Neural cell (in vitro differentiated cells): ENCODE data around the gene SP2. TPM values are rescaled to one million over a fixed set of nuclear protein-coding genes. Genes with fewer than 3 reads are reported as not detected.

Experiments
- H2AFZ ChIP-seq: fragments of 200-600, 300-800 bp; sonication (generic), shearing (Covaris generic); 2 replicates; pipeline ENCODE4 v1.6.0; 2014; ENCODE audit warnings: low read depth, mild to moderate bottlenecking, antibody characterized with exemption, low read length, moderate library complexity
- H3F3A ChIP-seq: fragments of 200-600 bp; shearing (Covaris generic); 2 replicates; pipeline ENCODE4 v1.6.1; 2016; ENCODE audit warnings: mild to moderate bottlenecking, moderate library complexity, mixed read lengths, antibody characterized with exemption, low read length; ENCODE audit not compliant: insufficient read depth, poor library complexity, severe bottlenecking
- H3K27ac ChIP-seq: fragments of 200-600, 300-800 bp; sonication (generic), shearing (Covaris generic); 2 replicates; pipeline ENCODE4 v1.5.1; 2014; ENCODE audit warnings: mild to moderate bottlenecking, low read length, moderate library complexity
- H3K27me3 ChIP-seq: fragments of 300-800, 200-600 bp; sonication (generic), shearing (Covaris generic); 2 replicates; pipeline ENCODE4 v1.6.0; 2014; ENCODE audit warnings: mild to moderate bottlenecking, low read depth, low read length, moderate library complexity; ENCODE audit not compliant: insufficient read depth
- H3K36me3 ChIP-seq: fragments of 300-800, 200-600 bp; sonication (generic), shearing (Covaris generic); 2 replicates; pipeline ENCODE4 v1.5.1; 2014; ENCODE audit warnings: mild to moderate bottlenecking, antibody characterized with exemption, low read length, moderate library complexity; ENCODE audit not compliant: insufficient read depth
- H3K4me2 ChIP-seq: fragments of 300-800, 200-600 bp; sonication (generic), shearing (Covaris generic); 2 replicates; pipeline ENCODE4 v1.6.0; 2014; ENCODE audit warnings: mild to moderate bottlenecking, low read length
- H3K4me3 ChIP-seq: fragments of 300-800, 200-600 bp; sonication (generic), shearing (Covaris generic); 2 replicates; pipeline ENCODE4 v1.5.1; 2014; ENCODE audit warnings: mild to moderate bottlenecking, low read length, moderate library complexity
- H3K79me2 ChIP-seq: fragments of 200-600 bp; shearing (Covaris generic); replicated peaks from 2 replicates; pipeline ENCODE4 v1.6.0; 2014; ENCODE audit warnings: mild to moderate bottlenecking, low read length, moderate library complexity; ENCODE audit not compliant: insufficient read depth
- H3K9ac ChIP-seq: fragments of 300-800, 200-600 bp; sonication (generic), shearing (Covaris generic); 2 replicates; pipeline ENCODE4 v1.6.1; 2016; ENCODE audit warnings: mild to moderate bottlenecking, low read length, mixed read lengths
- H3K9me2 ChIP-seq: fragments of 200-600 bp; shearing (Covaris generic); 2 replicates; pipeline ENCODE4 v1.6.1; 2016; ENCODE audit warnings: mild to moderate bottlenecking, low read length, mixed read lengths; ENCODE audit not compliant: insufficient read depth
- H3K9me3 ChIP-seq: fragments of 200-600, 300-800 bp; sonication (generic), shearing (Covaris generic); 2 replicates; pipeline ENCODE4 v1.6.1; 2016; ENCODE audit warnings: mild to moderate bottlenecking, mixed run types, low read length, moderate library complexity, mixed read lengths
- H4K20me1 ChIP-seq: fragments of 200-600 bp; shearing (Covaris generic); 2 replicates; pipeline ENCODE4 v1.6.1; 2016; ENCODE audit warnings: mild to moderate bottlenecking, mixed run types; ENCODE audit not compliant: insufficient read depth
- CTCF ChIP-seq: fragments of 450-650 bp; IDR thresholded peaks from 2 replicates; pipeline ENCODE4 v1.5.1; 2014; ENCODE audit warnings: antibody characterized with exemption, mild to moderate bottlenecking, moderate library complexity; ENCODE audit not compliant: poor library complexity, severe bottlenecking
- EP300 ChIP-seq: fragments of 450-650 bp; conservative IDR thresholded peaks from 2 replicates; pipeline ENCODE4 v1.6.1; 2014; ENCODE audit warnings: antibody characterized with exemption, mild to moderate bottlenecking, moderate library complexity; ENCODE audit not compliant: poor library complexity, severe bottlenecking
- EZH2 ChIP-seq: fragments of 200-600, 300-800 bp; shearing (Covaris generic), sonication (generic); IDR thresholded peaks from 2 replicates; pipeline ENCODE4 v1.6.1; 2014; ENCODE audit warnings: antibody characterized with exemption, low read length, borderline replicate concordance, mild to moderate bottlenecking; ENCODE audit not compliant: insufficient read depth, poor library complexity, severe bottlenecking
- MXI1 ChIP-seq: fragments of 450-650 bp; conservative IDR thresholded peaks from 2 replicates; pipeline ENCODE4 v1.6.1; 2014; ENCODE audit warnings: antibody characterized with exemption, mild to moderate bottlenecking; ENCODE audit not compliant: poor library complexity, severe bottlenecking
- POLR2AphosphoS5 ChIP-seq: IDR thresholded peaks from 2 replicates; pipeline ENCODE4 v1.6.1; 2012
- RAD21 ChIP-seq: fragments of 450-650 bp; conservative IDR thresholded peaks from 2 replicates; pipeline ENCODE4 v1.6.1; 2014; ENCODE audit warnings: antibody characterized with exemption, mild to moderate bottlenecking, moderate library complexity
- REST ChIP-seq: IDR thresholded peaks from 2 replicates; pipeline ENCODE4 v1.6.1; 2012; ENCODE audit warnings: borderline replicate concordance
- SMC3 ChIP-seq: fragments of 450-650 bp; conservative IDR thresholded peaks from 2 replicates; pipeline ENCODE4 v1.6.1; 2014; ENCODE audit warnings: antibody characterized with exemption, mild to moderate bottlenecking, moderate library complexity; ENCODE audit not compliant: poor library complexity
- TAF1 ChIP-seq: IDR thresholded peaks from 2 replicates; pipeline ENCODE4 v1.6.1; 2012; ENCODE audit warnings: low read depth
- polyA plus RNA-seq: library from polyadenylated mRNA; depleted of rRNA; stranded (reverse); fragments of >200 nt; gene quantifications from 2 replicates; pipeline ENCODE4 v1.2.3, GENCODE V29; 2014

Gene SP2
- polyA plus RNA-seq, 1 donor from 2014 or later, result 0.25 TPM

GRCh38 chr17:47899643-47900042 lies 3.6 kb downstream of the SP2 start:
- Histone ChIP-seq H3K4me2 (no peak overlapping the region), H3F3A (no peaks in the 10 kb centered on the region), H3K27me3 (no peaks in the 10 kb centered on the region), H4K20me1 (no peaks in the 10 kb centered on the region), H3K9ac (no peak overlapping the region), H3K27ac (no peak overlapping the region), H3K36me3 (no peaks in the 10 kb centered on the region), H3K79me2 (peaks cover 13% of the 10 kb centered on the region), H3K9me3 (no peaks in the 10 kb centered on the region), H3K4me3 (no peak overlapping the region), H2AFZ (no peak overlapping the region), H3K9me2 (no peaks in the 10 kb centered on the region)
- TF ChIP-seq POLR2AphosphoS5 (no peak), MXI1 (no peak), EZH2 (no peak), REST (no peak), RAD21 (no peak), EP300 (no peak), CTCF (no peak), SMC3 (no peak), TAF1 (no peak)

- Histone ChIP-seq H3K27ac (no peak overlapping the region), H3K79me2 (peaks cover 13% of the 10 kb centered on the region), H3K9me2 (no peaks in the 10 kb centered on the region), H3F3A (no peaks in the 10 kb centered on the region), H3K4me2 (no peak overlapping the region), H3K9ac (no peak overlapping the region), H3K4me3 (no peak overlapping the region), H3K27me3 (no peaks in the 10 kb centered on the region), H3K36me3 (no peaks in the 10 kb centered on the region), H2AFZ (no peak overlapping the region), H4K20me1 (no peaks in the 10 kb centered on the region), H3K9me3 (no peaks in the 10 kb centered on the region)
- no peak for TF ChIP-seq SMC3
- TF ChIP-seq CTCF, result no peak
- TF ChIP-seq EP300, result no peak
These were observed 5.4 kb downstream of the SP2 start for GRCh38 chr17:47901423-47901822.
